ENCODE measurements around the gene ZC3H12D.
"Not testable (repeated sequence)": the region's sequence is repeated elsewhere in the genome, so short reads cannot be mapped to it uniquely, and the experiment has no call there.

Gene ZC3H12D

DNA sequence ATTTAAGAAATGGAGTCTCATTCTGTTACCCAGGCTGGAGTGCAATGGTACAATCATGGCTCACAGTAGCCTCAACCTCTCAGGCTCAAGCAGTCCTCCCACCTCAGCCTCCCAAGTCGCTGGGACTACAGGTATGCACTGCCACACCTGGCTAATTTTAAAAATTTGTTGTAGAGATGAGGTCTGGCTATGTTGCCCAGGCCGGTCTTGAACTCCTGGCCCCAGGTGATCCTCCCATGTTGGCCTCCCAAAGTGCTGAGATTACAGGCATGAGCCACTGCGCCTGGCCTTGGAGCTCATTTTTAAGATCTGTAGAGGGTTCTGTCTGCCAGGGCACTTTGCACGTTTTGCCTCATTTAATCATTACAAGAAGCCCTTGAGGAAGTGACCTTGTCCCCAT is 17.5 kb downstream of the ZC3H12D start:
- H3K27me3 ChIP-seq (ENCODE audit: insufficient read depth, low read length, poor library complexity, severe bottlenecking): no peaks in the 10 kb centered on the region
- no peak overlapping the region for H3K9ac ChIP-seq (ENCODE audit: low read depth, low read length, poor library complexity, severe bottlenecking)
- no peaks in the 10 kb centered on the region for H3K79me2 ChIP-seq (ENCODE audit: insufficient read depth, low read length)
- TF ChIP-seq EZH2phosphoT487 (IDR thresholded peaks at IDR 0.05; ENCODE audit: borderline replicate concordance): no peak
- TF ChIP-seq, protein P1, sequence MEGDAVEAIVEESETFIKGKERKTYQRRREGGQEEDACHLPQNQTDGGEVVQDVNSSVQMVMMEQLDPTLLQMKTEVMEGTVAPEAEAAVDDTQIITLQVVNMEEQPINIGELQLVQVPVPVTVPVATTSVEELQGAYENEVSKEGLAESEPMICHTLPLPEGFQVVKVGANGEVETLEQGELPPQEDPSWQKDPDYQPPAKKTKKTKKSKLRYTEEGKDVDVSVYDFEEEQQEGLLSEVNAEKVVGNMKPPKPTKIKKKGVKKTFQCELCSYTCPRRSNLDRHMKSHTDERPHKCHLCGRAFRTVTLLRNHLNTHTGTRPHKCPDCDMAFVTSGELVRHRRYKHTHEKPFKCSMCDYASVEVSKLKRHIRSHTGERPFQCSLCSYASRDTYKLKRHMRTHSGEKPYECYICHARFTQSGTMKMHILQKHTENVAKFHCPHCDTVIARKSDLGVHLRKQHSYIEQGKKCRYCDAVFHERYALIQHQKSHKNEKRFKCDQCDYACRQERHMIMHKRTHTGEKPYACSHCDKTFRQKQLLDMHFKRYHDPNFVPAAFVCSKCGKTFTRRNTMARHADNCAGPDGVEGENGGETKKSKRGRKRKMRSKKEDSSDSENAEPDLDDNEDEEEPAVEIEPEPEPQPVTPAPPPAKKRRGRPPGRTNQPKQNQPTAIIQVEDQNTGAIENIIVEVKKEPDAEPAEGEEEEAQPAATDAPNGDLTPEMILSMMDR (conservative IDR thresholded peaks at IDR 0.05; ENCODE audit: low read length): no peak
- H3K36me3 ChIP-seq (ENCODE audit: insufficient read depth, low read length): no peaks in the 10 kb centered on the region
- H2AFZ ChIP-seq (ENCODE audit: low read length): no peak overlapping the region
- no peaks in the 10 kb centered on the region for H3K4me1 ChIP-seq (ENCODE audit: insufficient read depth, low read length, poor library complexity, severe bottlenecking)
- no peaks in the 10 kb centered on the region for H3K9me3 ChIP-seq (ENCODE audit: insufficient read depth, low read depth, low read length)
- no peaks in the 10 kb centered on the region for H3F3A ChIP-seq (ENCODE audit: low read depth)
- no peak overlapping the region for H3K4me2 ChIP-seq (ENCODE audit: low read depth, low read length, poor library complexity, severe bottlenecking)
- no peak overlapping the region for H3K4me3 ChIP-seq (ENCODE audit: low read length, poor library complexity, severe bottlenecking)
- no peaks in the 10 kb centered on the region for H3K9me2 ChIP-seq (replicated peaks; ENCODE audit: low read depth, low read length)
- H4K20me1 ChIP-seq (ENCODE audit: insufficient read depth, low read length, poor library complexity, severe bottlenecking): no peaks in the 10 kb centered on the region

DNA sequence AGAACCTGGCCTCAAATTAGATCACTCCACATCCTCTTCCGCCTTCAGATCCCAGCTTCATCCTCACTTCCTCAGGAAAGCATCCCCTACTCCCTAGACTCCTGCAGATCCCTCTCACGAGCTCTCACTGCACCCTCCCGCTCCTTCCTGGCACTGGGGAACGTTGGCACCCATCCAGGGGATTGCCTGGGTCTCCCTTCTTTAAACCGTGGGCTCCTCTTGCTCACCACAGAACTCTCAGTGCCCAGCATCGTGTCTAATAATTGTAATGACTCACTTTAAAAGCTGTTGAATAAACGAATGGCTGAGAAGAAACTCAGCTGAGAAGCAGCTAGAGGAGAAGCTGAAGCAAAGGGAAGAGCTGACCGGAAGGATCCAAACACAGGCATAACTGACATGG is 20.4 kb downstream of the ZC3H12D start:
- Histone ChIP-seq H3F3A (ENCODE audit: low read depth) (no peaks in the 10 kb centered on the region), H3K4me2 (ENCODE audit: low read depth, low read length, poor library complexity, severe bottlenecking) (no peak overlapping the region), H4K20me1 (ENCODE audit: insufficient read depth, low read length, poor library complexity, severe bottlenecking) (no peaks in the 10 kb centered on the region), H3K36me3 (ENCODE audit: insufficient read depth, low read length) (no peaks in the 10 kb centered on the region), H3K4me1 (ENCODE audit: insufficient read depth, low read length, poor library complexity, severe bottlenecking) (no peaks in the 10 kb centered on the region), H2AFZ (ENCODE audit: low read length) (no peak overlapping the region), H3K9me3 (ENCODE audit: insufficient read depth, low read depth, low read length) (no peaks in the 10 kb centered on the region), H3K9ac (ENCODE audit: low read depth, low read length, poor library complexity, severe bottlenecking) (no peak overlapping the region), H3K9me2 (replicated peaks; ENCODE audit: low read depth, low read length) (no peaks in the 10 kb centered on the region), H3K27me3 (ENCODE audit: insufficient read depth, low read length, poor library complexity, severe bottlenecking) (no peaks in the 10 kb centered on the region), H3K4me3 (ENCODE audit: low read length, poor library complexity, severe bottlenecking) (no peak overlapping the region), H3K79me2 (ENCODE audit: insufficient read depth, low read length) (no peaks in the 10 kb centered on the region)
- TF ChIP-seq, protein P1 (conservative IDR thresholded peaks at IDR 0.05; ENCODE audit: low read length): no peak
- TF ChIP-seq EZH2phosphoT487 (IDR thresholded peaks at IDR 0.05; ENCODE audit: borderline replicate concordance): no peak

DNA sequence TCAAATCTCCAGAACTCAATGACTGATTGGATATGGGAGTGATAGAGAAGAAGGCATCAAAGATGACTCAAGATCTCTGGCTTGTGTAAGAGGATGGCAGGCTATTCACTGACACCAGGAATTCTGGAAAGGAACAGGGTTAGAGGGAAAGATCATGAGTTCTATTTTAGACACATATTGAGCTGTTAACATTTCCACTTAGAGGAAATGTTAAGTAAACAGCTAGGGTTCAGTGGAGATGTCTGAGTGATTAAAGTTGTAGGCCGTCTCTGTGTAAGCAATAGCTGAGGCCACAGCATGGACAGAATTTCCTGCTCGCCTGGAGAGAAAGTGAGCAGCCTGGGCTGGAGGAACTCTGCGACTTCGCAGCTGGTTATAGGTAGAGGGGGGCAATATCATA is 21.0 kb downstream of the ZC3H12D start:
- Histone ChIP-seq H3K27me3 (ENCODE audit: insufficient read depth, low read length, poor library complexity, severe bottlenecking) (no peaks in the 10 kb centered on the region), H2AFZ (ENCODE audit: low read length) (no peak overlapping the region), H3K36me3 (ENCODE audit: insufficient read depth, low read length) (no peaks in the 10 kb centered on the region), H3K4me2 (ENCODE audit: low read depth, low read length, poor library complexity, severe bottlenecking) (no peak overlapping the region), H4K20me1 (ENCODE audit: insufficient read depth, low read length, poor library complexity, severe bottlenecking) (no peaks in the 10 kb centered on the region), H3K79me2 (ENCODE audit: insufficient read depth, low read length) (no peaks in the 10 kb centered on the region), H3K4me1 (ENCODE audit: insufficient read depth, low read length, poor library complexity, severe bottlenecking) (no peaks in the 10 kb centered on the region), H3F3A (ENCODE audit: low read depth) (no peaks in the 10 kb centered on the region), H3K9me3 (ENCODE audit: insufficient read depth, low read depth, low read length) (no peaks in the 10 kb centered on the region), H3K9me2 (replicated peaks; ENCODE audit: low read depth, low read length) (no peaks in the 10 kb centered on the region), H3K9ac (ENCODE audit: low read depth, low read length, poor library complexity, severe bottlenecking) (no peak overlapping the region), H3K4me3 (ENCODE audit: low read length, poor library complexity, severe bottlenecking) (no peak overlapping the region)
- no peak for TF ChIP-seq EZH2phosphoT487 (IDR thresholded peaks at IDR 0.05; ENCODE audit: borderline replicate concordance)
- TF ChIP-seq, protein P1 (conservative IDR thresholded peaks at IDR 0.05; ENCODE audit: low read length): no peak

DNA sequence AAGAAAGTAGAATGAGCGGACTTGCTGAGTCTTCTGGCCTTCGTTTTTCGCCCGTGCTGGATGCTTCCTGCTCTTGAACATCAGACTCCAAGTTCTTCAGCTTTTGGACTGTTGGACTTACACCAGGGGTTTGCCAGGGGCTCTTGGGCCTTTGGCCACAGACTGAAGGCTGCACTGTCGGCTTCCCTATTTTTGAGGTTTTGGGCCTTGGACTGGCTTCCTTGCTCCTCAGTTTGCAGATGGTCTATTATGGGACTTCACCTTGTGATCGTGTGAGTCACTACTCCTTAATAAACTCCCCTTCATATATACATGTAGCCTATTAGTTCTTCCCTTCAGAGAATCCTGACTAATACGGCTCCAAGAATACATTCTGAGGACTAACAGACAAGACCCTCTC is 22.1 kb downstream of the ZC3H12D start:
- not testable (repeated sequence) for H2AFZ ChIP-seq (ENCODE audit: low read length); H3K4me2 ChIP-seq (ENCODE audit: low read depth, low read length, poor library complexity, severe bottlenecking); H3K36me3 ChIP-seq (ENCODE audit: insufficient read depth, low read length); H3K4me1 ChIP-seq (ENCODE audit: insufficient read depth, low read length, poor library complexity, severe bottlenecking); H4K20me1 ChIP-seq (ENCODE audit: insufficient read depth, low read length, poor library complexity, severe bottlenecking); H3K27me3 ChIP-seq (ENCODE audit: insufficient read depth, low read length, poor library complexity, severe bottlenecking); H3F3A ChIP-seq (ENCODE audit: low read depth); H3K4me3 ChIP-seq (ENCODE audit: low read length, poor library complexity, severe bottlenecking); H3K79me2 ChIP-seq (ENCODE audit: insufficient read depth, low read length); H3K9me3 ChIP-seq (ENCODE audit: insufficient read depth, low read depth, low read length); H3K9ac ChIP-seq (ENCODE audit: low read depth, low read length, poor library complexity, severe bottlenecking); H3K9me2 ChIP-seq (replicated peaks; ENCODE audit: low read depth, low read length)
